Osteoblast (primary cell): ENCODE results near the gene PIP5KL1. TPM values are rescaled to one million over a fixed set of nuclear protein-coding genes. Genes with fewer than 3 reads are reported as not detected.

ENCODE experiments used
- DNase-seq: peaks from one replicate; pipeline ENCODE4 v3.0.0; 2011; ENCODE audit warnings: low spot score, mixed read lengths; ENCODE audit not compliant: insufficient read length; ENCODE audit errors: missing footprints
- H2AFZ ChIP-seq: 2 replicates; pipeline ENCODE4 v1.6.0; 2011; ENCODE audit warnings: mild to moderate bottlenecking, low read length
- H3K27ac ChIP-seq: 2 replicates; pipeline ENCODE4 v1.5.1; 2011; ENCODE audit warnings: mild to moderate bottlenecking, low read depth, low read length, moderate library complexity
- H3K27me3 ChIP-seq: 2 replicates; pipeline ENCODE4 v1.6.0; 2012; ENCODE audit warnings: mild to moderate bottlenecking, control low read depth, inconsistent platforms, low read length, moderate library complexity; ENCODE audit not compliant: insufficient read depth
- H3K36me3 ChIP-seq: 2 replicates; pipeline ENCODE4 v1.5.1; 2011; ENCODE audit warnings: mild to moderate bottlenecking, low read length, control low read depth, moderate library complexity; ENCODE audit not compliant: insufficient read depth
- H3K4me1 ChIP-seq: 2 replicates; pipeline ENCODE4 v1.5.1; 2011; ENCODE audit warnings: mild to moderate bottlenecking, low read length, control low read depth, moderate library complexity; ENCODE audit not compliant: insufficient read depth
- H3K4me2 ChIP-seq: 2 replicates; pipeline ENCODE4 v1.6.0; 2011; ENCODE audit warnings: mild to moderate bottlenecking, low read length; ENCODE audit not compliant: insufficient read depth
- H3K4me3 ChIP-seq: fragments of 200-600 bp; sonication (generic); 3 replicates; pipeline ENCODE4 v1.5.1; 2012; ENCODE audit warnings: mild to moderate bottlenecking, low read length, inconsistent platforms; ENCODE audit not compliant: insufficient read depth
- H3K79me2 ChIP-seq: 2 replicates; pipeline ENCODE4 v1.6.0; 2012; ENCODE audit warnings: mild to moderate bottlenecking, low read length, control low read depth, inconsistent platforms; ENCODE audit not compliant: insufficient read depth
- H3K9me3 ChIP-seq: 2 replicates; pipeline ENCODE4 v1.5.1; 2011; ENCODE audit warnings: low read depth, low read length, control low read depth
- H4K20me1 ChIP-seq: 2 replicates; pipeline ENCODE4 v1.6.0; 2012; ENCODE audit warnings: mild to moderate bottlenecking, low read length, control low read depth; ENCODE audit not compliant: insufficient read depth
- CTCF ChIP-seq: IDR thresholded peaks from 2 replicates; pipeline ENCODE4 v1.5.1; 2011; ENCODE audit warnings: mild to moderate bottlenecking, low read depth, low read length, moderate library complexity; ENCODE audit errors: extremely low read depth
- total RNA-seq: library from RNA; depleted of rRNA; stranded (reverse); fragments of >200 nt; gene quantifications from 2 replicates; pipeline ENCODE4 v1.2.3, GENCODE V29; 2012

Gene PIP5KL1
- total RNA-seq, 1 donor: 2.2 TPM

- peak; percentile 41 for DNase-seq
- no peak overlapping the region for H3K4me3 ChIP-seq
- no peak for TF ChIP-seq CTCF
- no peaks in the 10 kb centered on the region for H3K36me3 ChIP-seq
- no peaks in the 10 kb centered on the region for H3K9me3 ChIP-seq
- no peaks in the 10 kb centered on the region for H3K27me3 ChIP-seq
- H2AFZ ChIP-seq: no peak overlapping the region
- peaks cover 98% of the 10 kb centered on the region for H3K79me2 ChIP-seq
- H3K4me1 ChIP-seq: peaks cover 36% of the 10 kb centered on the region
- no peak overlapping the region for H3K4me2 ChIP-seq
- H3K27ac ChIP-seq: no peak overlapping the region
- H4K20me1 ChIP-seq: peaks cover 49% of the 10 kb centered on the region
Measured at GRCh38 chr9:127970401-127971313, 40.1 kb upstream of the PIP5KL1 start.

GRCh38 chr9:127968700-127969383, 38.3 kb upstream of the PIP5KL1 start:
- Histone ChIP-seq H2AFZ (peak overlapping the region; percentile 2), H4K20me1 (peaks cover 31% of the 10 kb centered on the region), H3K79me2 (peaks cover 93% of the 10 kb centered on the region), H3K36me3 (no peaks in the 10 kb centered on the region), H3K4me1 (peaks cover 30% of the 10 kb centered on the region), H3K27ac (peak overlapping the region; percentile 74), H3K4me3 (no peak overlapping the region), H3K9me3 (no peaks in the 10 kb centered on the region), H3K27me3 (no peaks in the 10 kb centered on the region), H3K4me2 (peak overlapping the region; percentile 12)
- peak; percentile 98 for DNase-seq
- TF ChIP-seq CTCF: no peak

- H4K20me1 ChIP-seq: peaks cover 23% of the 10 kb centered on the region
- H3K27ac ChIP-seq: peak overlapping the region; percentile 74
- no peak overlapping the region for H3K4me3 ChIP-seq
- peaks cover 93% of the 10 kb centered on the region for H3K79me2 ChIP-seq
- no peak for TF ChIP-seq CTCF
- DNase-seq: peak; percentile 89
- no peaks in the 10 kb centered on the region for H3K27me3 ChIP-seq
- peak overlapping the region; percentile 9 for H3K4me2 ChIP-seq
- no peak overlapping the region for H2AFZ ChIP-seq
- no peaks in the 10 kb centered on the region for H3K9me3 ChIP-seq
- H3K36me3 ChIP-seq: no peaks in the 10 kb centered on the region
- H3K4me1 ChIP-seq: peaks cover 30% of the 10 kb centered on the region
Measured at GRCh38 chr9:127968042-127968441, 37.5 kb upstream of the PIP5KL1 start.
